Tongue (tissue), 2 donors: Measurements from ENCODE around the gene PRTFDC1. TPM values are rescaled to one million over a fixed set of nuclear protein-coding genes. Genes with fewer than 3 reads are reported as not detected.

Source experiments
- DNase-seq: peaks from one replicate; pipeline ENCODE4 v3.0.0-alpha.2; 2015
- total RNA-seq: library from RNA; depleted of rRNA; stranded (reverse); fragments of >200 nt; gene quantifications from one replicate; pipeline ENCODE4 v1.2.3, GENCODE V29; 2014

PRTFDC1 gene
- total RNA-seq, 1 donor from 2014 or later: 15.4 TPM

- no peak for DNase-seq
Observed at GRCh38 chr10:24872049-24872789, 80.2 kb downstream of the PRTFDC1 start.

GRCh38 chr10:24871011-24871935 is 81.1 kb downstream of the PRTFDC1 start:
- DNase-seq: no peak

GRCh38 chr10:24869354-24870015 is 82.9 kb downstream of the PRTFDC1 start:
- DNase-seq: no peak

GRCh38 chr10:24866604-24867583 is 85.5 kb downstream of the PRTFDC1 start:
- peak; percentile 55 for DNase-seq

- no peak for DNase-seq
Observed at GRCh38 chr10:24865783-24866182, 86.6 kb downstream of the PRTFDC1 start.

GRCh38 chr10:24862589-24862988 is 89.8 kb downstream of the PRTFDC1 start:
- DNase-seq: no peak

GRCh38 chr10:24858288-24859270 is 93.8 kb downstream of the PRTFDC1 start:
- no peak for DNase-seq

- no peak for DNase-seq
Observed at GRCh38 chr10:24857031-24857725, 95.2 kb downstream of the PRTFDC1 start.

GRCh38 chr10:24854256-24854655 is 98.2 kb downstream of the PRTFDC1 start:
- no peak for DNase-seq

- no peak for DNase-seq
Observed at GRCh38 chr10:24853661-24854060, 98.7 kb downstream of the PRTFDC1 start.

- peak; percentile 41 for DNase-seq
Observed at GRCh38 chr10:24851629-24852028, 100.8 kb downstream of the PRTFDC1 start.

GRCh38 chr10:24850727-24851296 is 101.6 kb downstream of the PRTFDC1 start:
- DNase-seq: no peak

- peak; percentile 50 for DNase-seq
Observed at GRCh38 chr10:24849501-24850299, 102.7 kb downstream of the PRTFDC1 start.

GRCh38 chr10:24849051-24849450 is 103.4 kb downstream of the PRTFDC1 start:
- DNase-seq: no peak

GRCh38 chr10:24848195-24848594 is 104.2 kb downstream of the PRTFDC1 start:
- DNase-seq: no peak

- DNase-seq: no peak
Observed at GRCh38 chr10:24847112-24848070, 105.0 kb downstream of the PRTFDC1 start.

- no peak for DNase-seq
Observed at GRCh38 chr10:24844742-24845141, 107.7 kb downstream of the PRTFDC1 start.
